ENCODE measurements around the gene SDR39U1. TPM values are rescaled to one million over a fixed set of nuclear protein-coding genes. Genes with fewer than 3 reads are reported as not detected.

SDR39U1 gene
- total RNA-seq, 1 experiment from 2014 or later: 3.3 TPM

DNA sequence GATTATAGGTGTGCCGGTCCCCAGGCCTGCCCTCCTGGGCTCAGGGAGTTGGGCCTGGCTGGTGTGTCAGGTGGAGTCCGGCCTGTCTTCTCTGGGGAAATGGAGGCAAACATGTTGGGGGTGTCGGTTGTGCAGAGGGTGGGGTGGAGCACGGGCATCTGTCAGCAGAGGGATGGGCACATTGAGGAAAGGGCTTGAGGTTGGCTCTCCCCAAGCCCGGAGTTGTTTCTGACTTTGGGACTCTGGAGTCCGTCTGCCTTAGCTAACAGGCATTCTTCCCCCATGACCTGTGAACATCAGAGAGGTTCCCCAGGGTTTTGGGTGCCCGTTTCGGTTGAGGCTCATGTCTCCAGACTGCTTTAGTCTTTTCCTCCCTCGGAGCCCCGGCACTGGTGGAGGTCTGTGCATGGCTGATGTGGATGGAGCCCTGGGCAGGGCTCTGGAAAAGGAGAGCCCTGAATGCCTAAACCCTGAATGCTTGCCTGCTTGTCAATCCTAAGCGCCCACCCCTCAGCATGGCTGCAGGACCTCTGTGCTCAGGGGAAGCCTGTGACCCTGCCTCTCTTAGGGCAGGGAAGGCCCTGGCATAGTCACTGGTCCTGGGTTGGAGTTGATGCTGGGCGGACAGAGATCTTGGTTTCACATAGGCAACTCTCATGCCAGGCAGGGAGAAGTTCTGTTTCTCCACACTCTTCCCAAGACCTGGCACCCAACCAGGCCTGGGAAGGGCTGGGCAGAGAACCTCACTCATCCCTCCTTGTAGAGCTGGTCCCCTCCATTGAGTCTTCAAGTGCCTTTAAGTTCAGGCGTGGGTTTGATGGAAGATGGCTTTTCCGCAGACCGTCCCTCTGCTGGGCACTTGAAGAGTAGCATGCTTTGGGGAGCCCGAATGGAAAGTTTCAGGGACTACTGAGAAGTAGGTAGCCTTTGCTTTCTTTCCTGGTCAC is 30.9 kb downstream of the SDR39U1 start:
- no peak for DNase-seq (ENCODE audit: low spot score)

DNA sequence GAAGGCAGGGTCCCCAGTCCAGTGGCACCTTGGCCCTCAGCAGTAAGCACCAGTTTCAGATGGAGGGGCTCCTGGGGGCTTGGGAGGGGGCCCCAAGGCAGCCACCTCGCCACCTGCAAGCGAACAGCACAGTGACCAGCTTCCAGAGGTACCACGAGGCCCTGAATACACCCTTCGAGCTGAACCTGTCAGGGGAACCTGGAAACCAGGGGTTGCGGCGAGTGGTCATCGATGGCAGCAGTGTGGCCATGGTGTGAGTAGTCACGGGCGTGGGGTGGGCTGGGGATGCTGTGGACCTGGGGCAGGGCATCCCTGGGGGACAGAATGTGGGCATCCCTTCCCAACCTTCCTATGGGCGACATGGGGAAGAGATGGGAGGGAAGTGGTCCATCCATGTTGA is 32.6 kb downstream of the SDR39U1 start:
- no peak for DNase-seq (ENCODE audit: low spot score)

GRCh38 chr14:24409192-24409591 is 33.4 kb downstream of the SDR39U1 start:
- DNase-seq (ENCODE audit: low spot score): no peak

GRCh38 chr14:24408764-24409163 is 33.8 kb downstream of the SDR39U1 start:
- DNase-seq (ENCODE audit: low spot score): no peak

DNA sequence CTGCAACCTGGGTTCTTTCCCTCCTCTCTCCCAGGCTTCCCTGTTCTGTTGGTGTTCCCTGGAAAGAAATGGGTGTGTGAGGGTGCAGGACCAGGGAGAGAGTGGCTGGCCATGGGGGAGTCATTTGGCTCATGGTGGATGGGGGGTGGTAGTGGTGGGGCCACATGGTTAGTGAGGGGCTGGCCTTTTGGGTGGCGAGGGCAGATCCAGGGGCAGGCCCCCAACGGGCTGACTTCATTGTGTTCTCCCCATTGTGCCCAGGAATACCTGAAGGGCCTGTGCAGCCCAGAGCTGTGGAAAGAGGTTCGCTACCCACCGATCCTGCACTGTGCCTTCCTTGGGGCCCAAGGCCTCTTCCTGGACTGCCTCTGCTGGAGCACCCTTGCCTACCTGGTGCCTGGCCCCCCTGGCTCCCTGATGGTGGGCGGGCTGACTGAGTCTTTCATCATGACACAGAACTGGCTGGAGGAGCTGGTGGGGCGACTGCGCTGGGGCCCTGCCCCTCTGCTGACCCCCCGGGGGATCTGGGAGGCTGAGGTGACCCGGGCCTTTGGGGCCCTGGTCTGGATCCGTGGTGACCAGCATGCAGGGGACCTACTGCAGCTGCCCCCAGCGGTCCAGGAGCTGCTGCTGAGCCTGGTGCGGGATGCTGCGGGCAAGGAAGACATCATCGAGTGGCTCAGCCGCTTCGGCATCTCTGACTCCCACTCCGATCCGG is 34.8 kb downstream of the SDR39U1 start:
- no peak for DNase-seq (ENCODE audit: low spot score)

DNA sequence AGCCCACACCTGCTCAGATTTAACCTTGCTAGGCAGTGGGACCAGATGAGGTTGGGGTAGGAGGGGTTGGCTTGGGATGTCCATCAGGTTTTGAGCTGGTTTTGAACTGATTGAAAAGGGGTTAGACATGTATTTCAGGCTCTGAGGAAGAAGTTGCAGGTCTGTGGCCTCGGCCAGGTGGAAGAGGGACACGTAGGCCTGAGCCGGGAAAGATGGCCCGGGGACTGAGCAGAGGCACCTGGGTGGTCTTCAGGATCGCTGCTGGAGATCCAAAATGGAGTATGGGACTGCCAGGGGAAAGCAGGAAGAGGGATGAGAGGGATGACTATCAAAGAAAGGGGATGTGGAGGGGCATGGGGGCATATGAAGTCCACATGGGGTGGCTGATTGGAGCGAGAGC is 36.2 kb downstream of the SDR39U1 start:
- no peak for DNase-seq (ENCODE audit: low spot score)

DNA sequence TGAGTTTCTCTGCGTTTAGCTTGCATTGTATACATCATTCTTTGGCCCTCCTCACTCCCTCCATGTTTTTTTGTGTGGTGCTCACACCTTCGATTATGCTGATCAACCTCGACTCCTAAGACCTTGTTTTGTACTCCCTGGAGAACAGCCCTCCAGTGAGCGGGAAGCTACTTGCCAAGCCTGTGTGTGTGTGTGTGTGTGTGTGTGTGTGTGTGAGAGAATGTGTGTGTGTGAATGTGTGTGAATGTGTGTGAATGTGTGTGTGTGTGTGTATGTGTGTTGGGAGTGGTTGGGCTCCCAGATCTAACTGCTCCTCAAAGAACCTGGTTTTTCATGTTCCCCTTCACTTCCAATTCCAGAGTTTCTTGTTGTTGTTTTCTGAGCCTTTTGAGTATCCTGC is 37.8 kb downstream of the SDR39U1 start:
- no peak for DNase-seq (ENCODE audit: low spot score)

GRCh38 chr14:24403294-24403998 is 39.1 kb downstream of the SDR39U1 start:
- DNase-seq (ENCODE audit: low spot score): no peak

DNA sequence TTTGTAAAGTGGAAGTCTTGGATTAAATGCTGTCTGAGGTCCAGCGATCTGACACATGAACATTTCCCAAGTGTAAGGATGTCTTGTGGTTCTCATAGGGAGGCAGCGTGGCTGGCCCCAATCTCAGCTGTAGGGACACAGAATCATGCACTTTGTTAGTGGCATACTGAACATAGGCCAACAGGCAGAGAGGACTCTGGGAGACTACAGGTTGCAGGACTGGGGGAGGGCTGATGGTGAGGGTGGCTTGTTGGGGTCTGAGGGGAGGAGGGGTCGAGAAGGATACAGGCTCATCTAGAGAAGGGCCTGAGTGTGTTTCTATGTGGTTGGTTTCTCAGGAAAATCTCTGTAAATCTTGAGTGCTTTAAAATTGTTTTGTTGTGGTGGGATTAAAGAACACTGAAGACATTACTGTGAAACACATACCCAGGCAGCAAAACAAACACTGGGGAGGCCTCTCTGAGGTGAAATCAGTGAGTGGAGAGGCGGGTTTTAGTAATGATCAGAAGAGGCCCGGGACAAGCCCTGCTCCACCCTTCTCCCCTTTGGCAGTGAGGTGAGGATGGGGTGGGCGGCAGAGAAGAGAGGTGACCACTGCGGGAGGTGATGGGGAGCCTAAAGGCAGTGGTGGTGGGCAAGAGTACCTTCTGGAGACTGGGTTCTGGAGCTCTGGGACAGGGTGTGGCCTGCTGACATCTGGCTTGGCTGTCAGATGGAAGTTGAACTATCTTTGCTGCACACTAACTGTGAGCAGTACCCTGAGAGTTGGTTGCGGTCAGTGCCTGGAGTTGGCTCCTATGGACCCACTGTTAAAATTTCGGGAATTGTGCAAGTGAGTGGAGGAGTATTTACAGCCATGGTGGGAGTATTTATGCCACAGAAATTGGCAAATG is 40.5 kb downstream of the SDR39U1 start:
- no peak for DNase-seq (ENCODE audit: low spot score)

- DNase-seq (ENCODE audit: low spot score): no peak
These were observed 42.4 kb downstream of the SDR39U1 start for GRCh38 chr14:24399999-24400718.

DNA sequence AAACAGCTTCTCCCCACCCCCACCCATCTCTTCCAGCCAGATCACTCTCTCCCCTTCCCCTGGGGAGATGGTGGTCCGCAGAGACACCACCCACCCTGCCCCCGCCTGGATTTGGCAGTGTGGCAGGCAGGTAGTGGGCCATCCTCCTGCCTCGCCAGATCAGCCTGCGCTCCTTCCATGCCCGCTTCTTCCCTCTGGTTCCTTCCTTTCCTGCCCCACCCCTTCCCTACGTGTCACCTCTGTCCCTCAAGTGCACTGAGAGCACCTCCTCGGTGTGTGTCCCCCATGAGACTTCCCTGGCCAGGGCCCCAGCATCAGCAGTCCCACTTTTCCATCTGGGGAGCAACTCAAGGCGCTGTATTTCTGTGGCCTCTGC is 43.1 kb downstream of the SDR39U1 start:
- DNase-seq (ENCODE audit: low spot score): no peak

DNA sequence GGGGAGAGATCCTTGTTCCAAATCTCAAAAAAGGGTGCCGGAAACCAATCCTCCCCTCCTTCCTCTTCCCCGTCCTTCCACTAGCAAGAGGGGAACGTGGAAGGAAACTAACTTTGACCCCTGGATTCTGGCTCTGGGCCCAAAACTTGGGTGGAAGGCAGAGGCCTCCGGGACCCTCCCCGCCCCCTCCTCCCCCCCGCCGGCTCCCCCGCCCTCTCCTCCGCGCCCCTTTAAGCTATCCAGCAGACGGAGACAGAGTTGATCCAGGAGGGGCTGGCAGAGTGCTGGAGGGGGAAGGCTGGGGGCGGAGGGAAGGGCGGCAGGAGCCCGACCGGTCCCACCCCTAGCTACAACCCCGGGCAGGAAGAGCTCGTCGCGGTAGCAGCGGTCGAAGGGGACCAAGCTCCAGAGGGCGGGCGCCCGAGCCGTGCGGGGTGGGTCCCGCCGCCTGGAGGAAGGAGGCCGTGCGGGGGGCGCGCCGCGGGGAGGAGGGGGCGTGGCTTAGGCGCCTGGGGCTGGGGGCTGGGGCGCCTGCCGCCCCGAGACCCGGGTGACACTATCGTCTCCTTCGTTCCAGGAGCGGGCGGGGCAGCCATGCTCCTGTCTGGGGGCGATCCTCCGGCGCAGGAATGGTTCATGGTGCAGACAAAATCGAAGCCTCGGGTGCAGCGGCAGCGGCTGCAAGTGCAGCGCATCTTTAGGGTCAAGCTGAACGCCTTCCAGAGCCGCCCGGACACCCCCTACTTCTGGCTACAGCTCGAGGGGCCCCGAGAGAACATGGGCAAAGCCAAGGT is 43.7 kb downstream of the SDR39U1 start, which contains the start of gene NYNRIN:
Gene NYNRIN (plus strand): TSS at position 351 of the 794 bp plus-strand sequence. CDS start 244 bp downstream, at position 595.
- no peak for DNase-seq (ENCODE audit: low spot score)

DNA sequence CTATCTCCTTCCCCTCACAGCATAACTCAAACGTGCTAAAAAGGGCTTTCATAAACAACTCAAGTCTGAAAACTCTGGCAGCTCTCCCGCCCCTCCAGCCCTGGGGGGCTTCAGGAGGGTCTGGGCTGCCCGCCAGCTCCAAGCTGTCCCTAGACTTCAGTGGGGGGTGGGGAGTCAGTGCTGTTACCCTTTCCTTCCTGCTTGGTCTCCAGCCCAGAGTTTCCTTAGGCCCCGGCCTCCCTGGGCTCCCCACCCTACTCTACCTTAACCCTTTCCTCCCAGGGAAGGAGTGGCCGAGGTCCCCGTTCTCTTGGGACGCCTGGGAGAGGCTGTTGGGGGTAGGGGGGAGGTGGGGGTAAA is 44.3 kb downstream of the SDR39U1 start:
- DNase-seq (ENCODE audit: low spot score): no peak

DNA sequence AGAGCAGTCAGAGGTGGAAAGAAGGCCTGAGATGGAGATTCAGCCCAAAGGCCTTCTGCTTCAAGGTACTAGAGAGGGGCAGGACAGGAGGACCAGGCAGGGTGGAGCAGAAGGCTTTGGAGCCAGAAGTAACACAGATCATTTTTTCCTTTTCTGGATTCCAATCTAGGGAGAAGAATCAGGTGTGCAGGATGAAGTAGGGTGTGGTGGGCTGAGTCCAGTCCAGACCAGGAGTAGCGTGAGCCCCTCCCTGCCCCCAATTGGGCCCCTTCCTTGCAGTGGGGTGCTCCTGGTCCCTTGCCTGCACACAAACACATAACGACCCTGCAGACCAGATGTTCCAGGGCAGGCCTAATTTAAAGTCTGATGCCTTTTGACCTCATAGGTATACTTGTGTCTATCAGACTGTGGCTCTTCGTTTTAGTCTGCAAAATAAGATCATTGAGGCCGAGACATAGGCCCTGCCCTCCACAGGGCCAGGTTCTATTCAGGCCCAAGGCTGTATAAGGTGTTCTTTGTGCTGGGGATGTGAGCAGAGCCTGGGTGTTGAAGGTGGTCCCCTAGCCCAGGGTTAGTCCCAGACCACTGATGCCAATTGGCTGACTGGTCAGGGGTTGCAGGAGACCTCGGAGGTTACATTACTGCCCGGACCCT is 44.8 kb downstream of the SDR39U1 start:
- DNase-seq (ENCODE audit: low spot score): no peak

DNA sequence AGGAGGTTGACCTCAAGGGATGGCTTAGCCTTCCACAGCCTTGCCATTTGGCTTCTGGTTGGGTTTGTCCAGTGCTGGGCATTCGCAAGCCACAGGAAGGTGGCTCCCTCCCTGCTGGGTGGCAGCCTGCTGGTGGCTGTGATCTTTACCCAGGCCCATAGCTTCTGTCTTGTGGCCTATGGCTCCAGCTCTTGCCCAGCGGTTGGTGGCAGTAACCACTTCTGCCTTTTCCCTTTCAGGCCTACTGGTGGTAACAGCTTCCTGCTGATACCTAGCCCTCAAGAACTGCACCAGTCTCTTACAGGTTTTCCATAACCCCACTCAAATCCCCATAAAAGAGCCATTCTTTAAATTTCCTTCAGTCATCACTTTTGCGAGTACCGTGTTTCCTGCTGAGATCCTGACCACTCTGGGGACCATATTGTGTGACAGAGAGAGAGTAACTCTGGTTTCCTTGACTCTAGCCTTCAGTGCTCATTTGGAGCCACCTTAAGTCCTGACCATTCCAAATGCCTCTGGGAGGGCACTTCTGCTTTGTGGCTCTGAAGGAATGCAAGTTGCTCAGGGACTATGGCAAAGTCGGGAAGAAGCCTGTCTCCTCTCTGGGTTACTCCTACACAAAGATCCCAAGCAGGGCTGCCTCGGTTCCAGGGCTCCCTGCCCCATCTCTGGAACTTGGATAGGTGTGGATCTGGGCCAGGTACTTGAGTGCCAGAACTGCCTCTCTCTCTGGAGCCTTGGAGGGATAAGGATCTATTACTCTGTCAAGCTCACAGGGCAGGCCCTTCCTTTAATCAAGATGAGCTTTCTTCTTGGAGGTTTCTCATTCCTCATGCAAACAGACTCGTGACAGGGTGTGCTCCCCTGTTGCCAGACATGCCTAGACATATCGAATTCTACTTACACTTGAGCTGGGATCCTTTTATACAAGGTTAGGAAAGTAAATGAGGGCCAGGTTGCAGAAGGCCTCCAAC is 46.7 kb downstream of the SDR39U1 start:
- DNase-seq (ENCODE audit: low spot score): no peak

GRCh38 chr14:24394275-24394674 is 48.3 kb downstream of the SDR39U1 start:
- DNase-seq (ENCODE audit: low spot score): no peak

DNA sequence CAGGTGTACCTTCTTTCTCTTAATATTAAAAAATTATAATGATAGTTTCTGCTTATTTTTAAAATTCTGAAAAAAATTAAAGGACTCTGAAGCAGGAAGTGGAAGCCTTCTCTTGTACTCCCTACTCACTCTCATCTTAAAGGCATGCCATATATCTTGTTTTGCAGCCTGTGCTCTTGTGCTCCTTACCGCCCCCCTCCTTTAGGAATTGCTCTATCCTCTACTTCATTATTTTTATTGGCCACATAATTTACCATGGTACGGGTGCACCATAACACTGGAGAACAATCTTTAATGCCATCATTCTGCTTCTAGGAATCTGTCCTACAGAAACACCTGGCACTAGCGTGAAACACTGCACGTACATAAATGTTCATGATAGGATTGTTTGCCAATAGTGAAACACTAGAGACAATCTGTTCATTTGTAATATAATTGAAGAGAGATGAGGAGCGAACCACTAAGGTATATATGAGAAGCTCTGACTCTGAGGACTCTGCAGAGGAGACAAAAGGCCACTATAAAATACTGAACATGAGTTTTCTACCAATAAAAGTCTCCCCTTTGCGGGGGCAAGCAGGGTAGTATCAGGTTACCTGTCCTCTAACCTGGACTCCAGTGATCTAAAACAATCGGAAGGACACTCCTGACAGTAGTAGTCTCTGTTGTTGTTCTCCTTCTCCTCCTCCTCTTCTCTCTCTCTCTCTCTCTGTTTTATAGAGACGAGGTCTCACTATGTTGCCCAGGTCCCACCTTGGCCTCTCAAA is 50.1 kb downstream of the SDR39U1 start:
- DNase-seq (ENCODE audit: low spot score): peak; percentile 7

Data from A172 (cell line).